ENCODE measurements around the gene SUGP2.
"Not testable (repeated sequence)": the region's sequence is repeated elsewhere in the genome, so short reads cannot be mapped to it uniquely, and the experiment has no call there.

SUGP2 gene

DNA sequence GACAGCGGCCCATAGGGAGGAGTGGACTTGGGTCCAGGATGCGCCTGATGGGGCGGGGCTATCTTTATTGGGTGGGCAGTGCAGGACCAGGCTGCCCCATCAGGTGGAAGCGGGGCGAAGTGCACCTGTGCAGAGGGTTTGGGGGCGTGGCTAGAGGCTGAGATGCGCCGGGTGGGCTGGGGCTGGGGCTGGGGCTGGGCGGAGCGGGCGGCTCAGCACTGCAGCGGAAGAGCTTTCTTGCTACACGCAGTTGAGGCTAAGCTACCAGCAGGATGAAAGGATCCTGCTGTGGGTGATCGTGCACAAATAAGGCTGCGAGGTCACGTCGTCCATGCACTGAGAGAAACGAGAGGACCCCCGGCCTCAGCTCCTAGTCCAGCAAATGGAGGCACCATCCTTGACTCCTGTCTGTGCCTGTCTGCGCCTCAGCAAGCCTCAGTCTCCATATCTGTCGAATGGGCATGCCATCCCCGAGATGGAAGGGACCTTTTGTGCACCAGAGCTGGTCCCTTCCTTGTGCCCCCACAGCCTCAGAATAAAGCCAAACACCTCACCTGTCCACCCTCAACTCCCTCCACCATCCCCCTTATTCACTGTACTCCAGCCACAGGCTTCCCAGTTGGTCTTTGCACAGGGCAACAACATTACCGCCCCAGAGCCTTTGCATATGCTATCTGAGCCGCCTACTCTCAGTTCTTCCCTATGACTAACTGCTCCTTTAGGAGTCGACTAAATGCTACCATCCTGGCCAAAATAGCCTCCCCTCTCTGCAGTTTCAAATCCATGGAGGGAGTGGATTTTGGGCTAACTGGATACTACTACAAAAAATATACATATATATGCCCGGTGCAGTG, 71.3 kb downstream of the SUGP2 start:
- in situ Hi-C loops (cut with MboI; ENCODE audit: low sequenced_read_pairs): no loop called here

DNA sequence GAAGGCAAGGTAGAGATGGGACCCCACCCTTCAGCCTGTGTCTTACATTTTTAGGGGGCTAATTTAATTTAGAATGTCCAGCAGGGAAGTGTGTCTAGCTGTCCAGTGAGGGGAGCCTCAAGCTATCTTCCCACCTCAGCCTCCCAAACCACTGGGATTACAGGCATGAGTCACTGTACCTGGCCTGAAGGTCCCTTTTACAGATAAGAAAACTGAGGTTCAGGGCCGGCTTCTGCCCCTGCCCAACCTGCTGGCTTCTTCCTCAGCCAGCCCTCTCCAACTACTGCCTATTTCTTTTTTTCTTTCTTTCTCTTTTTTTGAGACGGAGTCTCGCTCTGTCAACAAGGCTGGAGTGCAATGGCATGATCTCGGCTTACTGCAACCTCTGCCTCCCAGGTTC, 72.9 kb downstream of the SUGP2 start:
- in situ Hi-C loops (cut with MboI; ENCODE audit: low sequenced_read_pairs): no loop called here

DNA sequence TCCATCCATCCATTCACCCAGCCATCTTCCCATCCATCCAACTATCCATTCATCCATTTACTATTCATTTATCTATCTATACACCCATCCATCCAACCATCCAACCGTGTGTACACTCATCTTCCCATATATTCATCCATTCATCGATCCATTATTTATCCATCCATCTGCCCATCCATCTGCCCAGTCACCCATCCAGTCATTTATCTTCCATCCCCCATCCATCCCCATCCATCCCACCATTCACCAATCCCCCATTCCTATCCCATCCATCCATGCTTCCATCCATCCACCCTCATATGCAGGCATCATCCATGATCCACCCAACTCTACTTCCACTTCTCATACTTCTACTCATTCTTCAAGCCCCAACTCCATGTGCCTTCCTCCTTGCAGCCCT, 78.3 kb downstream of the SUGP2 start:
- in situ Hi-C loops (cut with MboI; ENCODE audit: low sequenced_read_pairs): no loop called here

DNA sequence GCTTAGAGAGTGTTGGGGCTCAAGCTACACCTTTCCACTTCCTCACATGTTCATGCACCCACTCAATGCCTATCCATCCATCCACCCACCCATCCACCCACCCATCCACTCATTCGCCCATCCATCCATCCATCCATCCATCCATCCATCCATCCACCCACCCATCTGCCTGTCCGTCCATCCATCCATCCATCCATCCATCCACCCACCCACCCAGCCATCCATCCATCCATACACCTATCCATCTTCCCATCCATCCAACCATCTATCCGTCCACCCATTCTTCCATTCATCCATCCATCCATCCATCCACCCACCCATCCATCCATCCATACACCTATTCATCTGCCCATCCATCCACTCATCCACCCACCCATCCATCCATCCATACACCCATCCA, 79.2 kb downstream of the SUGP2 start:
- in situ Hi-C loops (cut with MboI; ENCODE audit: low sequenced_read_pairs): no loop called here

DNA sequence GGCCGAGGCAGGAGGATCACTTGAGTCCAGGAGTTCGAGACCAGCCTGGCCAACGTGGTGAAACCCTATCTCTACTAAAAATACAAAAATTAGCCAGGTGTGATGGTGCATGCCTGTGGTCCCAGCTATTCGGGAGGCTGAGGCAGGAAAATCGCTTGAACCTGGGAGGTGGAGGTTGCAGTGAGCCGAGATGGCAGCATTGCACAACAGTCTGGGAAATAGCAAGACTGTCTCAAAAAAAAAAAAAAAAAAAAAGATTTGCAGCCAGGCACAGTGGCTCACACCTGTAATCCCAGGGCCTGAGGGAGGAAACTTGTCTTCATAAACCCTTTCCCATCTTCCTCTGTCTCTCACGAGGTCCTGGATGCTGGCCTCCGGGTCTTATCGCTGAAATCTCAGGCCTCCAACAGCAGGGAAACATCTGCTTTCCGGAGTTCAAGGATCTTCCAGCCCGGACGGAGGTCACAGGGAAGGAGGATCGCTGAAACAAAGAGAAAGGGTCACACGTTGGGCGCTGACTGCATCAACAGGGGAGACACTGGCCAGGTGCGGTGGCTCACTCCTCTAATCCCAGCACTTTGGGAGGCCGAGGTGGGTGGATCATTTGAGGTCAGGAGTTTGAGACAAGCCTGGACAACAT, 80.8 kb downstream of the SUGP2 start:
- in situ Hi-C loops (cut with MboI; ENCODE audit: low sequenced_read_pairs): not testable (repeated sequence)

DNA sequence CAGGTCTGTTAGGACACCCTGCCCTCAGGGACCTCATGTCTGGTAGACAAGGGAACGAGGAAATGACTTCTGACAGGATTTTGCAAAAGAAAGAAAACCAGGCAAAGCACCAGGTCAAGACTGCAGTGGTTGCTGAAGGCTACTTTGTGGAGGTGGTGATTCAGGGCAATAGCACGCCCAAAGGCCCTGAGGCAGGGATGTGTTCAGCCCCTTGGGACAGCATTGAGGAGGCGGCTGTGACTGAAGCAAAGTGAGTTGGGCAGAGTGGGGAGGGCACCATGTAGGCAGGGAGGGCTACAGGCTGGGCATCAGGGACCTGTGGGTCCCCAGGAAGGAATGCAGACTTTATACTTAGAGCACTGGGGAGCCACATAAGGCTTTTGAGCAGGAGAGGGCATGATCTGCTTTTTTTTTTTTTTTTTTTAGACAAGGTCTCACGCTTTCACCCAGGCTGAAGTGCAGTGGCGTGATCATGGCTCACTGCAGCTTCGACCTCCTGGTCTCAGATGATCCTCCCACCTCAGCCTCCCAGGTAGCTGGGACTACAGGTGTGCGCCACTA, 81.5 kb downstream of the SUGP2 start:
- in situ Hi-C loops (cut with MboI; ENCODE audit: low sequenced_read_pairs): no loop called here

DNA sequence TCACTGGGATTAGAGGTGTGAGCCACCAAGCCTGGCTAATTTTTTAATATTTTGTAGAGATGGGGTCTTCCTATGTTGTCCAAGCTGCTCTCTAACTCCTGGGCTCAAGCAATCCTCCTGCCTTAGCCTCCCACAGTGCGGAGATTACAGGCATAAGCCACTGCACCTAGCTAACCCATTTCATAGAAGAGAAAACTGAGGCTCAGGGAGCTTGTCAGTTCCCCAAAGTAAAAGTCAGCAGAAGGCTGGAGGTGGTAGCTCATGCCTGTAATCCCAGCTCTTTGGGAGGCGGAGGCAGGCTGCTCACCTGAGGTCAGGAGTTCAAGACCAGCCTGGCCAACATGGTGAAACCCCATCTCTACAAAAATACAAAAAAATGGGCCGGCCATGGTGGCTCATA, 83.5 kb downstream of the SUGP2 start:
- in situ Hi-C loops (cut with MboI; ENCODE audit: low sequenced_read_pairs): no loop called here

DNA sequence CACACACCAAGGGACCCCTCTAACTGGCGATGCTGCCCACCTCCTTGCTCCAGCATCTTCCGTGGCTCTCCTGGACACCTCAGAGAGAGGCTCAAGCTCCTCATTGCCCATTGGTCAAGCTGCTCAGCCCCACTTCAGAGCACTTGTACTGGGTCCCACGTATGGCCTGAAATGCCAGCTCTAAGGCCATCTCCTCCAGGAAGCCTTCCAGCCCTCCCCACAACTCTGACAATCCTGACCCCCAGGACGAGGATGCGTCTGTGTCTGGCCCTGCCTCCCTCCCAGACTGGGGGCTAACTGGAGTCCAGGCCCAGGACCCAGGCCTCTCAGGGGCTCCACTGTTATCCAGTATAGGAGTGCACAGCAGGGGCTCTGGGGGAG, 84.4 kb downstream of the SUGP2 start:
- in situ Hi-C loops (cut with MboI; ENCODE audit: low sequenced_read_pairs): no loop called here

DNA sequence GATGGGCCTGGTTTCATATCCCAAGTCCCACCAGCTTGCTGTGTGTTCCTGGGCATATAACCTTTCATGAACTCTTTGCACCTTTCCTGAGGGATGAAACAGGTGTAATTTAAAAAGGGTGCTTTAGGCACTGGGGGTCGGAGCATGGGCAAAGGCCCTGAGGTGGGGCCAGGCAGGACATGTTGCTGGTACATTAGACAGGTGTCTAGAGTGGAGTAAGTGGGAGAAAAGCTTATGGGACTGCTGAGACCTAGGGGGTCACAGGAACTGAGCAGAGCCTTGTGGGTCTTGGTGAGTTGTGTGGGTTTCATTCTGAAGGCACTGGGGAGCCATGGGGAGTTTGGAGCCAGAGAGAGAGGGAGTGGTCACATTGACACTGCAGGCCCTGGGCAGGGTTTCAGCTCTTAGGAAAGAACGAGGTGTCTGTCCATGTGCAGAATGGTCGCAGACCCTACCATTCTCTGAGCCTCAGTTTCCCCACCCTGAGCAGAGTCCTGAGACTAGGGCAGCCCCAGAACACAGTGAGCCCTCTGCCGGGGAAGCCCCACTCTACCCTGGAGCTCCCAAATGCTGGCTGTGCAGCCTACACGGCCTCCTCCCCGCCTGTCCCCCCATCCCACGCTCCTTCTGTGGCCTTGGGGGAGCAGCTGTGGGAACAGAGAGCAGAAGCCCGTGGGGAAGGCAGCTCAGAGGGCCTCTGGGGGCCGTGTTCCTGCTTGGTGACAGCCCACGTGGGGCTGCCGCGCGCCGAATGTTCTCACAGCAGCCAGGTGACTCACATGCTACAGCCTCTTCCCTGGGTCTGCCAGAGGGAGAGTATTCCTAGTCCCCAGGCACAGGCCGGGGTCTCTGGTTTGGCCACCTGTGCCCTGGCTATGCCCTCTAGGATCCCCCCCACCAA, 85.0 kb downstream of the SUGP2 start:
- in situ Hi-C loops (cut with MboI; ENCODE audit: low sequenced_read_pairs): no loop called here

DNA sequence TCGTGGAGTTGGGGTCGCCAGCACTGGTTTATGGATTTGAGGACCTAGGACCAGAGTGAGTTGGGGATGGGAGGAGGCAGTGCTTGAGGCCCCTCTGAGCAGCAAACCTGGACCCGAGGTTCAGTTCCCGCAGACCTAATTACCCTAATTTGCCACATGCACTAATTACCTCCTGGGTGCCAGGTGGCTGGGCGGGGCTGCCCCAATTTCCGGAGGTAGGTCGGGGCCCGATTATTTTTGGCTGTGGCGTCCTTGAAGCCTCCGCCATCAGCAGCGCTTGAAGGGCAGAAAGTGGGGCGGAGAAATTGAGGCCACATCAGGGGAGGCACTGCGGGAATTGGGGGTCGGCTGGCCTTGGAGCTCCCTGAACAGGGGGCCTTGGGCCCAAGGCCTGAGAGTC, 86.4 kb downstream of the SUGP2 start:
- in situ Hi-C loops (cut with MboI; ENCODE audit: low sequenced_read_pairs): no loop called here

DNA sequence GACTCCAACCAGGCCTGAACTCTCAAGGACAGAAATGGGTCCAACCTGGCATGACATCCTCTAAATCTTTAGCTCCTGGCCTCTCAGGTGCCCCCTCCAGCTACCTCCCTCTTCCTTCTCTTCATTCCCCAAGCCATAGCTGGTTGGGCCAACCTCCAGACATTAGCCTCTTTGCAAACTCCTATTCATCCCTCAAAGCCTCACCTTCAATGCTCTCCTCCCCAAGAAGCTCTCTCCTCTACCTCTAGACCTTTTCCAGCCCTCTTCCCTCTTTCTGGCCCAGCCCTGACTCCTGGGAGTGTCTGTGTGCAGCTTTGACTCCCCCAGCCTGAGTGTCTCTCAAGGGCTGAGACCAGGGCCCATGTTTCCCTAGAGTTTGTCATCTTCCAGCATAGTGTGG, 87.0 kb downstream of the SUGP2 start:
- in situ Hi-C loops (cut with MboI; ENCODE audit: low sequenced_read_pairs): no loop called here

DNA sequence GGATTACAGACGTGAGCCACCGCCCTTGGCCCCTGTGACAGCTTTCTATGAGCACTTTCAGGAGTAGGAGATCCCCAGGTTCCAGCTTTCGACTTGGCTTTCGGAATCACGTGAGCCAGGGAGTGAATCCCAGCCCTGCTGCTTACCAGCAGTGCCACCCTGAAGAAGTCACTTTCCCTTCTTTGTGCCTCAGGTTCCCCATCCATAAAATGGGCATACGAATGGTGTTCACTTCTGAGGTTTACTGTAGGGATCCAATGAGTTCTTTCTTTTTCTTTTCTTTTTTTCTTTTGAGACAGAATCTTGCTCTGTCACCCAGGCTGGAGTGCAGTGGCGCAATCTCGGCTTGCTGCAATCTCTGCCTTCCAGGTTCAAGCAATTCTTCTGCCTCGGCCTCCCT, 88.0 kb downstream of the SUGP2 start:
- in situ Hi-C loops (cut with MboI; ENCODE audit: low sequenced_read_pairs): no loop called here

DNA sequence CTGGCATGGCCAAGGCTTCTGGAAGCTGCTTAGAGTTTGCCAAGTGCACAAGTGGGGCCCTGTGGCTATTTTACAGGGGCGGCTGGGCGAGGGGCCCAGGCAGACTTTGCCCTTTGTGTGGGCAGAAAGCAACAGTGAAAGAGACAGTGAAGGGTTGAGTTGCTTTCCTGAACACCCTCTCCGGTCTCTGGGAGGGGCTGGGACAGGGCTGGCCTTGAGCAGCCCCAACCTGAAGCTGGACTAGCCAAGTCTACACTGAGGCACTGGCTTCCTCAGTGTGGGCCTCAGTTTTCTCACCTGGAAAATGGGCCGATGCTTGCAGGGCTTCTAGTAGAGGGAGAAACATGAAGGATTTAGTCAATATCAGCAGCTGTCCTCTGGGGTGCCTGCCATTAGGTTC, 89.9 kb downstream of the SUGP2 start:
- in situ Hi-C loops (cut with MboI; ENCODE audit: low sequenced_read_pairs): no loop called here

DNA sequence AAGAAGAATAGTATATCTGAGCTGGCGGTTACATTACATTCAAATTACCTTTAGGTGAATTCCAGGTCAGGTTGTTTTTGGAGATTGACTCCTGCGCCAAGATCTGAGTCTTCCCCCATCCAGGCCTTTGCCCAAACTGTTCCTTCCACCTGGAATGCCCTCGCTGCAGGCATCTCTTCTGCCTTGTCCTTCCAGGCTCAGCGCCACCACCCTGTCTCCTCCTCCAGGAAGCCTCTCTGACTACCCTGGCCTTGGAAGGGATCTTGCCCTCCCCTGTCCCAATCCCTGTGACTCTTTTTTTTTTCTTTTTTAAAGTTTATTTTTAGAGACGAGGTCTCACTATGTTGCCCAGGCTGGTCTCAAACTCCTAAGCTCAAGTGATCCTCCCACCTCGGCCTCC, 90.6 kb downstream of the SUGP2 start:
- in situ Hi-C loops (cut with MboI; ENCODE audit: low sequenced_read_pairs): no loop called here

DNA sequence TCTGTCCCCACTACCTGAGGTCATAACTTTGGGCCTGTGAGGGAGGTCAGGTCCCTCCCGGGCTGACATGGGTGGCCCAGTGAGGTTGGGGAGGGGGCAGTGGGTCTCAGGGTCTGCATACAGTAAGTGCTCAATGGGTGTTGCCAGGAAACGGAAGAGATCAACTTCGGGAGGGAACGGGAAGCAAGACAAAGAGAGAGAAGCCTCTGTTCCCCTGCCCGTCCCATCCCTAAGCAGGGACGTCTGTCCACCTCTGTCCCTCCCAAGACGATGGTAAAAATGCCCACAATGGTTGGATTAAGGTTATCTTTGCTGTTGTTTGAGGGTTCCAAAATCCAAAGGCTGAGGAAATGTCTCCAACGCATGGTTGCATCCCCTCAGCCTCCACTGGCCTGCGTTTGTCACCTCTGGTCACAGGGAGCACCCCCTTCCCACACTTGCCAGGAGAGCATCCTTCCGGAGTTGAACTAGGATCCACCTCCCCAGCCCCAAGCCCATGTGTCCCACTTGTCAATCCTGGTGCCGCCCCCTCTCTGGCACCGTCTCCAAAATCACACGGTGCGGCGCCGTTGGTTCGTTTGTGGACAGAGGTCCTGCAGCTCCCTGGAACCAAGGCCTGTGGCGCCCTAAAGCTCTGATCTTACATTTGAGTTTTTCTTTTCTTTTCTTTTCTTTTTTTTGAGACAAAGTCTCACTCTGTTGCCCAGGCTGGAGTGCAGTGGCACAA, 91.5 kb downstream of the SUGP2 start:
- in situ Hi-C loops (cut with MboI; ENCODE audit: low sequenced_read_pairs): no loop called here
